Activated CD8-positive, alpha-beta T cell treated with anti-CD3 and anti-CD28 coated beads for 36 hours (primary cell): ENCODE data around the gene BCAS1. TPM values are rescaled to one million over a fixed set of nuclear protein-coding genes. Genes with fewer than 3 reads are reported as not detected.

ENCODE experiments used
- ATAC-seq: fragments of 200-7000 bp; cut with Tn5 transposase; one replicate; pipeline ENCODE4 v1.10.0; 2021; ENCODE audit warnings: mild to moderate bottlenecking, moderate library complexity
- CTCF ChIA-PET: fragments of 350-600 bp; sonication (Branson Sonifier 250); formaldehyde crosslinking; loops from one replicate; lab custom pipeline; 2021; ENCODE audit warnings: antibody characterized with exemption; lab: Charles Lee
- POLR2A ChIA-PET: fragments of 350-600 bp; sonication (Branson Sonifier 250); formaldehyde crosslinking; loops from one replicate; lab custom pipeline; 2021; ENCODE audit warnings: antibody characterized with exemption; lab: Charles Lee
- DNase-seq: peaks from one replicate; pipeline ENCODE4 v3.0.0-alpha.2; 2020
- H3K27ac Mint-ChIP-seq: one replicate; pipeline ENCODE4 v1.8.0; 2021; ENCODE audit warnings: mild to moderate bottlenecking, mixed read lengths
- H3K27me3 Mint-ChIP-seq: one replicate; pipeline ENCODE4 v1.8.0; 2021; ENCODE audit warnings: mixed read lengths
- H3K36me3 Mint-ChIP-seq: one replicate; pipeline ENCODE4 v1.8.0; 2021; ENCODE audit warnings: low read depth, mixed read lengths
- H3K4me1 Mint-ChIP-seq: one replicate; pipeline ENCODE4 v1.8.0; 2021; ENCODE audit warnings: low read depth, mixed read lengths
- H3K4me3 Mint-ChIP-seq: one replicate; pipeline ENCODE4 v1.8.0; 2021; ENCODE audit warnings: mild to moderate bottlenecking, moderate library complexity, mixed read lengths
- H3K9me3 Mint-ChIP-seq: one replicate; pipeline ENCODE4 v1.8.0; 2021; ENCODE audit warnings: mixed read lengths
- CTCF ChIP-seq: fragments of 200-600 bp; IDR thresholded peaks from one replicate; pipeline ENCODE4 v1.8.0; 2022; ENCODE audit warnings: antibody characterized with exemption, mild to moderate bottlenecking
- intact Hi-C: fragments of 100-400 bp; cut with micrococcal nuclease; formaldehyde crosslinking; loops from one replicate; pipeline ENCODE4 v1.10.0; 2022
- total RNA-seq, 2 experiments: library from RNA; stranded (reverse); gene quantifications; one replicate each; pipeline ENCODE4 v1.2.3, GENCODE V29; 2021

The BCAS1 gene
- total RNA-seq, 2 experiments from 2014 or later, result 0.09 TPM; not detected in 1

- intact Hi-C loops, result loop anchor here (10.0 kb wide), 1 partner anchor 107 kb away; no protein-coding TSS in a partner anchor
- Mint-ChIP-seq H3K36me3 (peaks cover 2% of the 10 kb centered on the region), H3K9me3 (peaks cover 4% of the 10 kb centered on the region), H3K27ac (no peak overlapping the region), H3K27me3 (peaks cover 5% of the 10 kb centered on the region), H3K4me1 (no peaks in the 10 kb centered on the region), H3K4me3 (no peak overlapping the region)
- CTCF ChIA-PET, result interaction anchor here (0.7 to 1.9 kb wide), 6 partner anchors 8 to 411 kb away, joined by 3 to 6 read pairs (median 4); no protein-coding TSS in a partner anchor
- ATAC-seq, result no peak
- DNase-seq, result no peak
- POLR2A ChIA-PET, result interaction anchor here (0.6 to 0.7 kb wide), 2 partner anchors 18 to 71 kb away, joined by 3 read pairs; no protein-coding TSS in a partner anchor
- TF ChIP-seq CTCF, result no peak
Observed at GRCh38 chr20:53958260-53958659, 112.1 kb downstream of the BCAS1 start.

- POLR2A ChIA-PET, result interaction anchor here (0.7 kb wide), 1 partner anchor 18 kb away, joined by 3 read pairs; no protein-coding TSS in a partner anchor
- no peaks in the 10 kb centered on the region for H3K4me1 Mint-ChIP-seq
- H3K27ac Mint-ChIP-seq, result no peak overlapping the region
- peaks cover 5% of the 10 kb centered on the region for H3K27me3 Mint-ChIP-seq
- intact Hi-C loops, result loop anchor here (10.0 kb wide), 1 partner anchor 107 kb away; no protein-coding TSS in a partner anchor
- DNase-seq, result no peak
- peaks cover 2% of the 10 kb centered on the region for H3K36me3 Mint-ChIP-seq
- CTCF ChIA-PET, result interaction anchor here (1.0 to 1.9 kb wide), 5 partner anchors 10 to 545 kb away, joined by 3 to 6 read pairs (median 4); no protein-coding TSS in a partner anchor
- H3K4me3 Mint-ChIP-seq, result no peak overlapping the region
- no peak for ATAC-seq
- no peak for TF ChIP-seq CTCF
- H3K9me3 Mint-ChIP-seq, result peaks cover 4% of the 10 kb centered on the region
Observed at GRCh38 chr20:53957451-53958172, 112.8 kb downstream of the BCAS1 start.

GRCh38 chr20:53956013-53956715 lies 114.2 kb downstream of the BCAS1 start:
- ChIA-PET CTCF (interaction anchor here (0.7 to 1.1 kb wide), 3 partner anchors 16 to 544 kb away, joined by 3 to 5 read pairs (median 3); no protein-coding TSS in a partner anchor), POLR2A (interaction anchor here (0.6 kb wide), 1 partner anchor 23 kb away, joined by 3 read pairs; no protein-coding TSS in a partner anchor)
- intact Hi-C loops, result loop anchor here (10.0 kb wide), 1 partner anchor 109 kb away; no protein-coding TSS in a partner anchor
- H3K4me3 Mint-ChIP-seq, result no peak overlapping the region
- no peak for TF ChIP-seq CTCF
- DNase-seq, result no peak
- peaks cover 3% of the 10 kb centered on the region for H3K36me3 Mint-ChIP-seq
- H3K27ac Mint-ChIP-seq, result no peak overlapping the region
- ATAC-seq, result no peak
- H3K4me1 Mint-ChIP-seq, result peaks cover 3% of the 10 kb centered on the region
- peaks cover 5% of the 10 kb centered on the region for H3K27me3 Mint-ChIP-seq
- peaks cover 9% of the 10 kb centered on the region for H3K9me3 Mint-ChIP-seq

GRCh38 chr20:53954723-53955658 lies 115.4 kb downstream of the BCAS1 start:
- CTCF ChIA-PET, result interaction anchor here (0.9 to 1.6 kb wide), 2 partner anchors 107 to 244 kb away, joined by 3 to 4 read pairs; no protein-coding TSS in a partner anchor
- no peak overlapping the region for H3K4me3 Mint-ChIP-seq

More at GRCh38 chr20:53954723-53955658, 115.4 kb downstream of the BCAS1 start:
- H3K9me3 Mint-ChIP-seq, result peaks cover 9% of the 10 kb centered on the region
- H3K4me1 Mint-ChIP-seq, result peaks cover 7% of the 10 kb centered on the region
- DNase-seq, result no peak
- H3K36me3 Mint-ChIP-seq, result peaks cover 3% of the 10 kb centered on the region
- intact Hi-C loops, result loop anchor here (10.0 kb wide), 1 partner anchor 110 kb away; no protein-coding TSS in a partner anchor
- H3K27me3 Mint-ChIP-seq, result peaks cover 1% of the 10 kb centered on the region
- no peak for TF ChIP-seq CTCF
- POLR2A ChIA-PET, result no interaction called here
- H3K27ac Mint-ChIP-seq, result no peak overlapping the region
- no peak for ATAC-seq
